ENCODE results near the gene RABL6.
"Not testable (repeated sequence)": the region's sequence is repeated elsewhere in the genome, so short reads cannot be mapped to it uniquely, and the experiment has no call there.

The RABL6 gene

DNA sequence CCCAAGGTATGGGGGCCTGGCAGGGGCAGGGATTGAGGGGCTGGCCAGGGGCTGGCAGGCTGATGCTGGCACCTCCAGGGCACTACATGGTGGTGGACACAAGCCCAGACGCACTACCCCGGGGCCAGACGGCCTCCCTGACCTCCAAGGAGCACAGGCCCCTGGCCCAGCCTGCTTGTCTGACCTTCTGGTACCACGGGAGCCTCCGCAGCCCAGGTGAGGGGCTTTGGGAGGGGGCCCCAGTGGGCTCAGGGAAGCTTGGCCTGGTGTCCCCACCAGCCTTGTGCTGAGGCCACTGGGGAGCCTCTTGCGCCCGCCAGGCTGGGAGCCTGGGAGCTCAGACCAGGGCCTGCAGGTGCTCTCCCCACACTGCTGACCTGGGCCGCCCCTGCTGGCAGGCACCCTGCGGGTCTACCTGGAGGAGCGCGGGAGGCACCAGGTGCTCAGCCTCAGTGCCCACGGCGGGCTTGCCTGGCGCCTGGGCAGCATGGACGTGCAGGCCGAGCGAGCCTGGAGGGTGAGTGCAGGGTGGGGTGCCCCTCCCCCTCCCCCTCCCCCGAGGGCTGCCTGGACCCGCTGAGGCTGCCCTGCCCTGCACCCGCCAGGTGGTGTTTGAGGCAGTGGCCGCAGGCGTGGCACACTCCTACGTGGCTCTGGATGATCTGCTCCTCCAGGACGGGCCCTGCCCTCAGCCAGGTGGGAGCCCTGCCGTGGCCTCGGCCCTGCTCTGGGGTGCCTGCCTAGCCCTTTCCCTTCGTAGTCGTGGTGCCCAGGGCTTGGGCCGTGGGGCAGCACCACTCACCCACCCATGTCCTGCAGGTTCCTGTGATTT, 50.0 kb downstream of the RABL6 start:
- DNase-seq (ENCODE audit: low read depth), result no peak

DNA sequence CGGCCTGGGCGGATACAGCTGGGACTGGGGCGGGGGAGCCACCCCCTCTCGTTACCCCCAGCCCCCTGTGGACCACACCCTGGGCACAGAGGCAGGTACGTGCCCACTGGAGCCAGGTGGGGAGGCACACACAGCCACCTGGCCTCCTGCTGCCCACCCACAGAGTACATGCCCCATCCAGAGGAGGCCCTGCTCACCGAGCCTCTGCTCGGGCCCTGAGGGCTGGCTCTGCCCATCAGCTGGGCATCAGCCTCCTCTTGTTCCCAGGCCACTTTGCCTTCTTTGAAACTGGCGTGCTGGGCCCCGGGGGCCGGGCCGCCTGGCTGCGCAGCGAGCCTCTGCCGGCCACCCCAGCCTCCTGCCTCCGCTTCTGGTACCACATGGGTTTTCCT, 50.7 kb downstream of the RABL6 start:
- no peak for DNase-seq (ENCODE audit: low read depth)

DNA sequence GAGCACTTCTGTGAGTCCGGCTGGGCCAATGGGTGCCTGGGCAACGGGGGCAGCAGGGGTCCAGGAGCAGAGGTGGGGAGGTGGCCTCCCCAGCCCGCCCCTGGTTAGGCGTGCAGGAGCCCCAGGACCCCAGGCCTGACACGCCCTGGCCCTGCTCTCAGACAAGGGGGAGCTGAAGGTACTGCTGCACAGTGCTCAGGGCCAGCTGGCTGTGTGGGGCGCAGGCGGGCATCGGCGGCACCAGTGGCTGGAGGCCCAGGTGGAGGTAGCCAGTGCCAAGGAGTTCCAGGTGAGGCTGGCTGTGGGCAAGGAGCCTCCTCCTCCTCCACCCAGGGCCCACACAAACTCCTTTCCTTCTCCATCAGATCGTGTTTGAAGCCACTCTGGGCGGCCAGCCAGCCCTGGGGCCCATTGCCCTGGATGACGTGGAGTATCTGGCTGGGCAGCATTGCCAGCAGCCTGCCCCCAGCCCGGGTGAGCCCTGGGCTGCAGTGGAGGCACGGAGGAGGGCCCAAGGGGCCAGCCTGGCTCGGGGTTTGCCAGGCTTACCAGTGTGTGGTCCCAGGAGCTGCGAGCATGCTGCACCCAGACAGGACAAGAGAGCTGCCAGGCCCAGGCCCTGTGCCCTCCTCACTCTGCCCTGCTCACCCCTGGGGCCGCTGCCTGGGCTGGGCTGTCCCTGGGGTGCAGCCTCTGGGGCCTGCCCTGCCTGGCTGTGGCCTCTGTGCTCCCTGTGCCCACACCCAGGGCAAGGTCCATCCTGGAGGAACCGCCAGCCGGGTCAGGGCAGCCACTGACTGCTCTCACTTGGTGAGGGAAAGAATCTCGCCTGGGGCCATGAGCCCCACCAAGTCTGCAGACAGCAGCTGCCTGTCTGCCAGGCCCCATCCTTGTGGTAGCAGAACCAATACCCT, 51.4 kb downstream of the RABL6 start:
- no peak for DNase-seq (ENCODE audit: low read depth)

DNA sequence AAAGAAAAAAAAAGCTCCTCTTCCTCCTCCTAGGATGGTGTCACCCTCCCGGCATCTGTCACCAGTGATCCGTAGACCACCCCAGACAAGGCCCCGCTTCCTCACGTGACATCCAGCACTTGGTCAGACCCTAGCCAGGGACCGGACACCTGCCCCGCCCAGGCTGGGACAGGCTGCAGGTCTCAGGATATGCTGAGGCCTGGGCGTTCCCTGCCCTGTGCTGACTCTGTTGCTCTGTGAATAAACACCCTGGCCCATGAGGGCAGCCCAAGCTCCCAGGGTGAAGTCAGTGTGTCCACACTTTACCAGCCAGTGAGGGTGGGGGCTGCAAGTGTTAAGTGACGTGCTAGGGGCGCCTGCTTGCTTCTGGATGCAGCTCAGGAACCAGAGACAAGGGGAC, 52.8 kb downstream of the RABL6 start:
- DNase-seq (ENCODE audit: low read depth), result no peak

DNA sequence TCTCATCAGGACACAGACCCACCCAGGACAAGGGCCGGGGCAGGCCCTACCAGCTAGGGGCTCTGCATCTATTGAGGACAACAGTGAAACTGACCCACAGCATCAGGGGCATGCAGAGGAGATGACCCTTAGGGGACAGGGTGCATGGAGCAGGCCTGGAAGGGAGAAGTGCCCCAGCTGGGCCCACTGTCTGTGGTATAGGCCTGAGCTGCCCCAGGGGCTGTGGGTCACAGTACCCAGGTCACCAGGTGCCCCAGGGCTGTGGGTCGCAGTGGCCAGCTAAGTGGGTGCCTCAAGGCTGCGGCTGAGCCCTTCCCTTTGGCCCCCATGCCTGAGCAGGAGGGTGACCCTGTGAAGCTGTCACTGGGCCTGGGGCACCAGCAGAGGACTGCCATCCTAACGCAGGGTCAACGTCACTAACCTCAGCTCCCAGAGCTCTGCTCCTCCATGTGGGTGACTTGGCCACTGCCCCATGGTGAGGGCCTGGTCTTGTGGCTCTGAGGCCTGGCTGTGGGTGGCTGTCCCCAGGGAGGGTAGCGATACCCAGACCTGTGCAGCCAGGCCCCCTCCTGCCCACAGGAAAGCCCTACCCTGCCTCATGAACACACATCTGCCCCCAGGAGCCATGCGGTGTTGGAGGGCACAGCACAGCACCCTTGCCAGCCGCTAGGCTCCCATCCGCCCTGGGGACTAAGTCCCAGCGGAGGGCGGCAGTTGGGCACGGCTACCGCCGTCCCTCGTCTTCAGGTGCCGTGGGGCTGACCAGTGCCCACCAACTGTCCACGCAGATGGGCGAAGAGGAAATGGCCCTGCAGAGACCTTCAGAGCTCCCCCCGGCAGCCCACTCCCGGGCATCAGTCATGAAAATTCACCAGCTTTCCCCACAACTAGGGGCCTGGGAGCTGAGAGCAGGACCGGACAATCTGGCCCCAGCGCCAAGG, 53.5 kb downstream of the RABL6 start:
- no peak for DNase-seq (ENCODE audit: low read depth)

DNA sequence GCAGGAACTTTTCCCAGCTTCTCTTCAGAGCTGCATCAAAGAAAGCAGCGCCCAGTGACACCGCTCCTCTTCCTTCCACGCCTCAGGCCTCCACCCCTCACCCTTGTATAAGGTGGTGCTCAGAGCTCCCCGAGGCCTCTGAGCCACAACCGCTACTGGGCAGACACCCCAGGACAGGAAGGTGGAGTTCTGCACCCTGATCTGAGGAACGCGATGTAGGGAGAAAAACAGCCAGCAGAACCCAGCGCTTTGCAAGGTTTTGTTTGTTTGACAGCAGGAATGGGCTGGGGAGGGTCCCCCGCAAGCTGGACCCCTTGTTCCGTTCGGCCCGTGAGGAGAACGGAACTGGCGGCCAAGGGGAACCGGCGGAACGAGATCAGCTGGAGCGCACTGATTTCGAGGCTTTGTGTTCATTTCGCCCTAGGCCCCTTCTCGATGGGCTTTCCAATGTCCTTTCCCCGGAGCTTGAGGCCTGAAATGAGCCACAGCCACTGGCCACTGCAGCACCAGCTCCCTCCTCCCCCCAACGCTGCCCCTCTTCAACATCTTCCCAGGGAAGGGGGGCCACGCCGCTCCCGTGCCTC, 54.2 kb downstream of the RABL6 start:
- no peak for DNase-seq (ENCODE audit: low read depth)

GRCh38 chr9:136862849-136863622, 55.3 kb downstream of the RABL6 start:
- DNase-seq (ENCODE audit: low read depth), result no peak

GRCh38 chr9:136863623-136864273, 56.0 kb downstream of the RABL6 start:
- no peak for DNase-seq (ENCODE audit: low read depth)

DNA sequence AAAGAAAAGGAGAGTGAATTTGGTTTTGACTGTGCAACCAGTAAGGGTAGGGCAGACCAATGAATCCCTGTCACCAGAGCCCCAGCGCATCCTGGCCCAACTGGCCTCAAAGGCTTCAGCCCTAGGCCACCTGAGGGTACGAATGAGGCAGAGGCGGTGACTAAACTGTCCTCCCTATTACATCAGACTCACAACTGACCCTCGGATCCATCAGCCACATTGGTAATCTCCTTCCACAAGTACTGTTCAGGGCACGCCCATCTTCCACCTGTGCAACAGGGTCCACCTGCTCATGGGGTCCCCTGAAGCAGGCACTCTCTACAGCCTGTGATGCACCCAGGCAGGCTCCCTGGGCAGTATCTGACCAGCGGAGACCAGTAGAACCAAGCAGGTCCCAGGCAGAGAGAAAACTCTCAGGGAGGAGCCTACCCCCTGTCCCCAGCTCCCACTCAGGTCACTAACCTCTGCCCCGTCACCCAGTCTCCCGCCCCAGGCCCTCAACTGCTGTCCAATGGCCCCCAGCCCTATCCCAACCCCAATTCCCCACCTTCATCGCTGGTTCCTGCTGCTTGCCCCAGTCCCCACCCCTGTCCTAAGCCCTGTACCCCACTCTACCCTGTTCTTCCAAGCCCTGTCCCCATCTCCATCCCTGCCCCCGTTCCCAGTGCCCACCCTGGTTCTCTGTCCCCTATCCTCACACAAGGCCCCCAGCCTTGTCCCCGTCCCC, 57.5 kb downstream of the RABL6 start:
- DNase-seq (ENCODE audit: low read depth), result no peak

DNA sequence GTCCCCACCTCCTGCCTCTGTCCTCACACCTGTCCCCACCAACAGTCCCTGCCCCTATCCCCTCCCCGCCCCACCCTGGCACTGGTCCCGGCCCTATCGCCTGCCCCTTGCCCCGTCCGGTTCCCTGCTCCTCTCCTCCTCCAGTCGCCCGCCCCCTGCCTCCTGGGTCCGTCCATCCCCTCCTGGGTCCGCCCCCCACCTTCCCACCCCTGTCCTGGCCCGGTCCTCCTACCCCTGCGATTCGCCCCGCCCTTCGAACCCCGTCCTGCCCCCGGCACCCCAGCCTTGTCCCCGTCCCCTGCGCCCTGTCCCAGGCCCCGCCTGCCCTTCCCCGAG, 58.0 kb downstream of the RABL6 start:
- no peak for DNase-seq (ENCODE audit: low read depth)

- DNase-seq (ENCODE audit: low read depth), result not testable (repeated sequence)
Measured at GRCh38 chr9:136866898-136867421, 59.2 kb downstream of the RABL6 start.

- DNase-seq (ENCODE audit: low read depth), result no peak
Measured at GRCh38 chr9:136867480-136867879, 59.7 kb downstream of the RABL6 start.

DNA sequence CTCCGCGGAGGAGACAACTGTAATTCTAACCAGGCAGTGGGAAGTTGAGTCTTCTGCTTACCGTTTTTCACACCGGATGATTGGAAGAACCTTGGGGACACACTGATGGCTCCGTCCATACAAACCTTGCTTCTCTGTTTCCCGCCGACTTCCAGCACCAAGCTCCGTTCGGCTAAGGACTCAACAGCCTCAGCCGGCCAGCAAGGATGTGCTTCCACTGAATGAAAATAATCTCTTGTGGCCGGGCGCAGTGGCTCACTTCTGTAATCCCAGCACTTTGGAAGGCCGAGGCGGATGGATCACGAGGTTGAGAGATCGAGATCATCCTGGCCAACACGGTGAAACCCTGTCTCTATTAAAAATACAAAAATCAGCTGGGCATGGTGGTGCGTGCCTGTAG, 60.2 kb downstream of the RABL6 start:
- DNase-seq (ENCODE audit: low read depth), result no peak

GRCh38 chr9:136868644-136869043, 60.9 kb downstream of the RABL6 start:
- DNase-seq (ENCODE audit: low read depth), result no peak

DNA sequence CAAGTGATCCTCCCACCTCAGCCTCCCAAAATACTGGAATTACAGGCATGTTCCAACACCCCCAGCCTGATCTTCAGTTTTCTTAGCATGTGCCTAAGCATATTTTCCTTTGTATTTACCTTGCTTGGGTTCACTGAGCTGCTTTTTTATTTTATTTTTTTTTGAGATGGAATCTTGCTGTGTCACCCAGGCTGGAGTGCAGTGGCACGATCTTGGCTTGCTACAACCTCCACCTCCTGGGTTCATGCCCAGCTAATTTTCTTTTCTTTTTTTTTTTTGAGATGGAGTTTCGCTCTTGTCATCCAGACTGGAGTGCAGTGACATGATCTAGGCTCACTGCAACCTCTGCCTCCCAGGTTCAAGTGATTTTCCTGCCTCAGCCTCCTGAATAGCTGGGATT, 61.9 kb downstream of the RABL6 start:
- DNase-seq (ENCODE audit: low read depth), result not testable (repeated sequence)

DNA sequence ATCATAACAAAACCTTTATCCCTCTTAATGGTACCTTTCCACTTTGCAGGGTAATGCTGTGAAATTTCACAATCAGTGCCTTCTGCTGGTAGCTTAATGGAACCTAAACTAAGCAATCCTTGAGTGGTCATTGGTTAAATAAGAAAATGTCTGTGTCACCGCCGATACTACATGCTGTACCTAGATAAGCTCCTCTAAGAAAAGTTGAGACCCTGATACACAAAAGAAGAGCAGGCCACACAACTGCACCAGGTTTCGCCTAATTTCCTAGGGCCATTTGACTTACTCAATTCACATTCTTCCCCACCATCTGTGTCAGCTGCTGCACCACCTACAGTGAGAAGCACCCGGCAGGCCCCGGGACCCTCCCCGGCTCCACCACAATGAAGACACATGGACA, 67.4 kb downstream of the RABL6 start:
- DNase-seq (ENCODE audit: low read depth), result no peak

DNA sequence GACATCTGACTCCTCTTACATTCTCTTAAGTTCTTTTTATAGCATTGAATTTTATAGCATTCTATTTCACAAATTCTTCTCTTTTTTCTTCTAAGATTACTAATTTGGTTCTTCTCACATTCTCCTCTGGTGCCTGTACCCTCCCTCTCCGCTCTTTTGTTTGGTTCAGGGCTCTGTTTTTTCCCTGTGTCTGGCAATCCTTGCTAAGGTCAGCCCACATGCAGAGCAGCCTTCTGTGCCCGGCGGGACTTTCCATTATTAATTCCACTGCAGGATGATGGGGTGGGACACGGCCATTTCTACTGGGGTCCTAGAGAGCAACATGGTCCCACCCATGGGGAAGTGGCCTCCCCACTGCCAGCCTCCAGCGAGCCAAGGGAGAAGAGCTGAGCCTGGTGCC, 68.7 kb downstream of the RABL6 start:
- no peak for DNase-seq (ENCODE audit: low read depth)

DNA sequence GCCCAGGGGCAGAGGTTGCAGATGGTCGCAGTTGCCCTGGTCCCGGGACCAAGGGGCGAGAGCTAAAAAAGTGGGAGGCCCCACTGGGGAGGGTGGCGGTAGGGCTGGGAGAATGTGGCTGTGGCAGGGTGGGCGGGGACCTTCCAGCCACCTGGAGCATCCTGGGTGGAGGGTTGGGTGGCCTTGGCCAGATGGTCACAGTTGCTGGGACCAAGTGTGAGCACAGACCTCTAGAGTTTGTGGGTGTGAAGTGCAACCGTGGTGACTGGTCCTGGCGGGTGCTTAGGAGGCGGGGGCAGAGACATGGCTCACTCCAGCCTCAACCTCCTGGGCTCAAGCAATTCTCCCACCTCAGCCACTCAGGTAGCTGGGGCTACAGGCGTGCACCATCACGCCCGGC, 72.9 kb downstream of the RABL6 start:
- no peak for DNase-seq (ENCODE audit: low read depth)

DNA sequence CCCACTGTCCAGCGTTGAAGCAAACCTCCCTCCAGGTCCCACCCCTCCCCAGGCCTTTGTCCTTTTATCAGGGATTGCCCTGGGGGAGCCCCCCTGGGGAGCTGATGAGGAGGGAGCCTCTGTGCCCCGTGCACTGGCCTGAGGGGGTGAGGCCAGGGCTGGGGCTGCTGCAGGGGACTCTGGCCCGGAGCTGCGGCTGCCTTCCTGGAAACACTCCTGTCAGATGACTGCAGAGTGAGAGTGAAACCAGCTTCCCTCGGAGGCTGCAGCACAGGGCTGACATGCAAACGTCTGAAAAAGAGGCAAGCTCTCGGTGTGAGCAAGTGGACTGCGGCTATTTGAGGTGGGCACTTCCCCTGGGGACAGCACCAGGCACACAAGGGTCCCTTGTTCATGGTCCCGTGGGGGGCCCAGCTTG, 74.0 kb downstream of the RABL6 start:
- no peak for DNase-seq (ENCODE audit: low read depth)

Data from HS-5 (cell line).